HEK293 (cell line): Measurements from ENCODE around the gene LEMD1.

Experiments used
- CTCF ChIP-seq: fragments of 450-650 bp; formaldehyde crosslinking; IDR thresholded peaks from 2 replicates; pipeline ENCODE4 v1.5.1; 2016; ENCODE audit warnings: missing biosample characterization, missing genetic modification characterization
- EGR2 ChIP-seq: fragments of 450-650 bp; formaldehyde crosslinking; IDR thresholded peaks from 2 replicates; pipeline ENCODE4 v1.5.1; 2016; ENCODE audit warnings: low read depth, missing biosample characterization, missing genetic modification characterization
- IKZF3 ChIP-seq: fragments of 450-650 bp; IDR thresholded peaks from 2 replicates; pipeline ENCODE4 v1.5.0; 2018; ENCODE audit warnings: missing biosample characterization, mild to moderate bottlenecking, missing genetic modification characterization, moderate library complexity
- KLF1 ChIP-seq: fragments of 450-650 bp; formaldehyde crosslinking; IDR thresholded peaks from 2 replicates; pipeline ENCODE4 v1.5.1; 2016; ENCODE audit warnings: missing biosample characterization, missing genetic modification characterization
- KLF17 ChIP-seq: fragments of 450-650 bp; formaldehyde crosslinking; IDR thresholded peaks from 2 replicates; pipeline ENCODE4 v1.5.1; 2016; ENCODE audit warnings: missing biosample characterization, missing genetic modification characterization
- MZF1 ChIP-seq: fragments of 450-650 bp; formaldehyde crosslinking; IDR thresholded peaks from 2 replicates; pipeline ENCODE4 v1.5.1; 2017; ENCODE audit warnings: missing biosample characterization, missing genetic modification characterization, borderline replicate concordance
- SP3 ChIP-seq: fragments of 450-650 bp; formaldehyde crosslinking; IDR thresholded peaks from 2 replicates; pipeline ENCODE4 v1.5.1; 2016; ENCODE audit warnings: missing biosample characterization, missing genetic modification characterization
- TSHZ1 ChIP-seq: fragments of 450-650 bp; formaldehyde crosslinking; IDR thresholded peaks from 2 replicates; pipeline ENCODE4 v1.5.1; 2016; ENCODE audit warnings: missing biosample characterization, missing genetic modification characterization, borderline replicate concordance
- ZNF112 ChIP-seq: fragments of 450-650 bp; formaldehyde crosslinking; IDR thresholded peaks from 2 replicates; pipeline ENCODE4 v1.5.0; 2017; ENCODE audit warnings: missing biosample characterization, missing genetic modification characterization
- ZNF121 ChIP-seq: fragments of 450-650 bp; formaldehyde crosslinking; IDR thresholded peaks from 2 replicates; pipeline ENCODE4 v1.5.1; 2016; ENCODE audit warnings: missing biosample characterization, missing genetic modification characterization
- ZNF132 ChIP-seq: fragments of 450-650 bp; formaldehyde crosslinking; IDR thresholded peaks from 2 replicates; pipeline ENCODE4 v1.5.1; 2017; ENCODE audit warnings: missing biosample characterization, missing genetic modification characterization, borderline replicate concordance
- ZNF221 ChIP-seq: fragments of 450-650 bp; formaldehyde crosslinking; IDR thresholded peaks from 2 replicates; pipeline ENCODE4 v1.5.1; 2017; ENCODE audit warnings: missing biosample characterization, missing genetic modification characterization, borderline replicate concordance
- ZNF324 ChIP-seq: fragments of 450-650 bp; formaldehyde crosslinking; IDR thresholded peaks from 2 replicates; pipeline ENCODE4 v1.5.1; 2016; ENCODE audit warnings: missing biosample characterization, missing genetic modification characterization
- ZNF341 ChIP-seq: fragments of 450-650 bp; formaldehyde crosslinking; IDR thresholded peaks from 2 replicates; pipeline ENCODE4; 2016; ENCODE audit warnings: low read depth, missing biosample characterization, missing genetic modification characterization
- ZNF354C ChIP-seq: fragments of 450-650 bp; formaldehyde crosslinking; IDR thresholded peaks from 2 replicates; pipeline ENCODE4 v1.5.1; 2016; ENCODE audit warnings: missing biosample characterization, missing genetic modification characterization, low read depth, borderline replicate concordance
- ZNF423 ChIP-seq: fragments of 450-650 bp; formaldehyde crosslinking; IDR thresholded peaks from 2 replicates; pipeline ENCODE4 v1.5.1; 2016; ENCODE audit warnings: missing biosample characterization, missing genetic modification characterization
- ZNF555 ChIP-seq: fragments of 450-650 bp; formaldehyde crosslinking; conservative IDR thresholded peaks from 2 replicates; pipeline ENCODE4 v1.5.1; 2017; ENCODE audit warnings: missing biosample characterization, mild to moderate bottlenecking, missing genetic modification characterization, inconsistent platforms
- ZNF670 ChIP-seq: fragments of 450-650 bp; formaldehyde crosslinking; IDR thresholded peaks from 2 replicates; pipeline ENCODE4 v1.5.1; 2016; ENCODE audit warnings: missing biosample characterization, missing genetic modification characterization, low read depth
- ZNF704 ChIP-seq: fragments of 450-650 bp; formaldehyde crosslinking; IDR thresholded peaks from 2 replicates; pipeline ENCODE4 v1.5.1; 2016; ENCODE audit warnings: missing biosample characterization, missing genetic modification characterization
- ZNF707 ChIP-seq: fragments of 450-650 bp; formaldehyde crosslinking; IDR thresholded peaks from 2 replicates; pipeline ENCODE4 v1.5.1; 2016; ENCODE audit warnings: missing biosample characterization, missing genetic modification characterization
- ZNF830 ChIP-seq: fragments of 450-650 bp; IDR thresholded peaks from 2 replicates; pipeline ENCODE4 v1.5.0; 2018; ENCODE audit warnings: missing biosample characterization, missing genetic modification characterization, low read depth, mild to moderate bottlenecking, moderate library complexity
- ZNF837 ChIP-seq: fragments of 450-650 bp; formaldehyde crosslinking; IDR thresholded peaks from 2 replicates; pipeline ENCODE4 v1.5.1; 2016; ENCODE audit warnings: missing biosample characterization, missing genetic modification characterization
- TF ChIP-seq, protein P1 (sequence below): fragments of 450-650 bp; formaldehyde crosslinking; IDR thresholded peaks from 2 replicates; pipeline ENCODE4 v1.5.1; 2017; ENCODE audit warnings: missing biosample characterization, missing genetic modification characterization
- TF ChIP-seq, protein P2 (sequence below): fragments of 450-650 bp; formaldehyde crosslinking; IDR thresholded peaks from 2 replicates; pipeline ENCODE4 v1.5.1; 2016; ENCODE audit warnings: missing biosample characterization, missing genetic modification characterization
- TF ChIP-seq, protein P3 (sequence below): fragments of 450-650 bp; formaldehyde crosslinking; IDR thresholded peaks from 2 replicates; pipeline ENCODE4 v1.5.1; 2016; ENCODE audit warnings: missing biosample characterization, missing genetic modification characterization

Gene LEMD1

DNA sequence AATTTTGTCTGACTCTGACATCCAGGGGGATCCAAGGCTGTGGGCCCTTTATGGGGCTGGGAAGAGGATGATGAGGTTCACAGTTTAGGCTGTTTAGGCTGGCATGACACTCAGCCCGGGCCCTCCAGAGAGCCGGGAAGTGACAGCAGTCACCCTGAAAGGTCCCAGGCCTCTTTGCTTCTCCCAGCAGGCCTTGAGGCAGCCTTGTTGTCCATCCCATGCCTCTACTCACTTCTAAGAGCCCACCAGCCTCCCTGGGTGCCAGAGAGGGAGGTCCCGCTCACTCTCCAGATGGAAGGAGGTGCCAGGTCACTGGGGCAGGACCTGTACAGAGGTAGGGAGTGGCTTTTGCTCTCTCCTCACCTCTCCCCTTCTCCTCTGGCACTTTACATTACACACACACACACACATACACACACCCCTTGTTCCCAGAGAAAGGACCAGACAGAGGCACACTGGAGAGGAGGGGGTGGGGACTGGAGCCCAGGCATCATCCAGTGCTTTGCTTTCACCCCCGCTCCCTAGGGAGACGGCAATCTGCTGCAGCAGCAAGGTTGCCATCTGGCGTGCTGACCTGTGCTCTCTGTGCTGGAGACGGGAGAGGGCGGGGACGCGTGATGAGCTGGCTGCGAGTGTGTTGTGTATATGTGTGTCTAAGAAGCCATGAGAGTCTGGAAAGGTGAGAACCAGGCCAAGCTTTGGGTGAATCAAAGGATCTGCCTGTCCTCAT lies 69.7 kb downstream of the LEMD1 start (continued):
- TF ChIP-seq, protein P1, sequence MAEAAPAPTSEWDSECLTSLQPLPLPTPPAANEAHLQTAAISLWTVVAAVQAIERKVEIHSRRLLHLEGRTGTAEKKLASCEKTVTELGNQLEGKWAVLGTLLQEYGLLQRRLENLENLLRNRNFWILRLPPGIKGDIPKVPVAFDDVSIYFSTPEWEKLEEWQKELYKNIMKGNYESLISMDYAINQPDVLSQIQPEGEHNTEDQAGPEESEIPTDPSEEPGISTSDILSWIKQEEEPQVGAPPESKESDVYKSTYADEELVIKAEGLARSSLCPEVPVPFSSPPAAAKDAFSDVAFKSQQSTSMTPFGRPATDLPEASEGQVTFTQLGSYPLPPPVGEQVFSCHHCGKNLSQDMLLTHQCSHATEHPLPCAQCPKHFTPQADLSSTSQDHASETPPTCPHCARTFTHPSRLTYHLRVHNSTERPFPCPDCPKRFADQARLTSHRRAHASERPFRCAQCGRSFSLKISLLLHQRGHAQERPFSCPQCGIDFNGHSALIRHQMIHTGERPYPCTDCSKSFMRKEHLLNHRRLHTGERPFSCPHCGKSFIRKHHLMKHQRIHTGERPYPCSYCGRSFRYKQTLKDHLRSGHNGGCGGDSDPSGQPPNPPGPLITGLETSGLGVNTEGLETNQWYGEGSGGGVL (tag by site-specific recombination): no peak
- TF ChIP-seq TSHZ1 (tag by site-specific recombination) (peak; percentile 35; the same call in 1 of the 2 replicates), CTCF (tag by site-specific recombination) (peak; percentile 74), ZNF837 (tag by site-specific recombination) (no peak), IKZF3 (tag by site-specific recombination) (no peak), MZF1 (tag by site-specific recombination) (no peak), ZNF132 (tag by site-specific recombination) (no peak), ZNF670 (tag by site-specific recombination) (no peak), ZNF555 (tag by site-specific recombination) (no peak), KLF1 (tag by site-specific recombination) (peak; percentile 72), KLF17 (peak; percentile 88; the same call in 1 of the 2 replicates), ZNF221 (no peak), ZNF121 (no peak), ZNF423 (peak; percentile 70), SP3 (no peak), ZNF112 (no peak), ZNF830 (tag by site-specific recombination) (no peak), EGR2 (tag by site-specific recombination) (peak; percentile 53; the same call in 1 of the 2 replicates), ZNF324 (no peak), ZNF707 (tag by site-specific recombination) (no peak), ZNF704 (tag by site-specific recombination) (no peak), ZNF341 (tag by site-specific recombination) (0 out of 2 replicates have a peak, but pooled peaks have one; percentile 29), ZNF354C (tag by site-specific recombination) (no peak)
- TF ChIP-seq, protein P2, sequence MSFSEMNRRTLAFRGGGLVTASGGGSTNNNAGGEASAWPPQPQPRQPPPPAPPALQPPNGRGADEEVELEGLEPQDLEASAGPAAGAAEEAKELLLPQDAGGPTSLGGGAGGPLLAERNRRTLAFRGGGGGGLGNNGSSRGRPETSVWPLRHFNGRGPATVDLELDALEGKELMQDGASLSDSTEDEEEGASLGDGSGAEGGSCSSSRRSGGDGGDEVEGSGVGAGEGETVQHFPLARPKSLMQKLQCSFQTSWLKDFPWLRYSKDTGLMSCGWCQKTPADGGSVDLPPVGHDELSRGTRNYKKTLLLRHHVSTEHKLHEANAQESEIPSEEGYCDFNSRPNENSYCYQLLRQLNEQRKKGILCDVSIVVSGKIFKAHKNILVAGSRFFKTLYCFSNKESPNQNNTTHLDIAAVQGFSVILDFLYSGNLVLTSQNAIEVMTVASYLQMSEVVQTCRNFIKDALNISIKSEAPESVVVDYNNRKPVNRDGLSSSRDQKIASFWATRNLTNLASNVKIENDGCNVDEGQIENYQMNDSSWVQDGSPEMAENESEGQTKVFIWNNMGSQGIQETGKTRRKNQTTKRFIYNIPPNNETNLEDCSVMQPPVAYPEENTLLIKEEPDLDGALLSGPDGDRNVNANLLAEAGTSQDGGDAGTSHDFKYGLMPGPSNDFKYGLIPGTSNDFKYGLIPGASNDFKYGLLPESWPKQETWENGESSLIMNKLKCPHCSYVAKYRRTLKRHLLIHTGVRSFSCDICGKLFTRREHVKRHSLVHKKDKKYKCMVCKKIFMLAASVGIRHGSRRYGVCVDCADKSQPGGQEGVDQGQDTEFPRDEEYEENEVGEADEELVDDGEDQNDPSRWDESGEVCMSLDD (tag by site-specific recombination): 0 out of 2 replicates have a peak, but pooled peaks have one; percentile 35
- TF ChIP-seq, protein P3, sequence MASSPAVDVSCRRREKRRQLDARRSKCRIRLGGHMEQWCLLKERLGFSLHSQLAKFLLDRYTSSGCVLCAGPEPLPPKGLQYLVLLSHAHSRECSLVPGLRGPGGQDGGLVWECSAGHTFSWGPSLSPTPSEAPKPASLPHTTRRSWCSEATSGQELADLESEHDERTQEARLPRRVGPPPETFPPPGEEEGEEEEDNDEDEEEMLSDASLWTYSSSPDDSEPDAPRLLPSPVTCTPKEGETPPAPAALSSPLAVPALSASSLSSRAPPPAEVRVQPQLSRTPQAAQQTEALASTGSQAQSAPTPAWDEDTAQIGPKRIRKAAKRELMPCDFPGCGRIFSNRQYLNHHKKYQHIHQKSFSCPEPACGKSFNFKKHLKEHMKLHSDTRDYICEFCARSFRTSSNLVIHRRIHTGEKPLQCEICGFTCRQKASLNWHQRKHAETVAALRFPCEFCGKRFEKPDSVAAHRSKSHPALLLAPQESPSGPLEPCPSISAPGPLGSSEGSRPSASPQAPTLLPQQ (tag by site-specific recombination): no peak
